CD14-positive monocyte (primary cell): Measurements from ENCODE around the gene AP4S1. TPM values are rescaled to one million over a fixed set of nuclear protein-coding genes. Genes with fewer than 3 reads are reported as not detected.
"Not testable (repeated sequence)": the region's sequence is repeated elsewhere in the genome, so short reads cannot be mapped to it uniquely, and the experiment has no call there.

Source experiments
- DNase-seq, 3 donors: peaks; one replicate each; pipeline ENCODE4 v3.0.0-alpha.2; 2011 to 2022
- H2AFZ ChIP-seq: 2 replicates; pipeline ENCODE4 v1.6.0; 2012; ENCODE audit warnings: mild to moderate bottlenecking, low read depth, low read length, inconsistent platforms; ENCODE audit not compliant: insufficient read depth, poor library complexity, severe bottlenecking
- H3K27ac ChIP-seq, 2 donors: 1 replicate in 1 of 2; 2 replicates in 1 of 2; pipeline ENCODE4 v1.5.1; 2012 to 2013; ENCODE audit warnings: low read length in 2 of 2, control low read depth in 1 of 2, inconsistent platforms in 1 of 2, low read depth in 1 of 2, mild to moderate bottlenecking in 1 of 2
- H3K27me3 ChIP-seq, 2 donors: one replicate each; pipeline versions ENCODE4 v1.6.0 to v1.6.1; 2011 to 2013; ENCODE audit warnings: low read length in 2 of 2; ENCODE audit not compliant: control insufficient read depth in 2 of 2, insufficient read depth in 2 of 2
- H3K36me3 ChIP-seq, 2 donors: replicated peaks in 1 of 2; 1 replicate in 1 of 2; 2 replicates in 1 of 2; pipeline versions ENCODE4 v1.5.1 to v1.6.1; 2012 to 2013; ENCODE audit warnings: low read length in 2 of 2, control low read depth in 1 of 2, inconsistent platforms in 1 of 2, mild to moderate bottlenecking in 1 of 2; ENCODE audit not compliant: insufficient read depth in 2 of 2, control insufficient read depth in 1 of 2
- H3K4me1 ChIP-seq, 2 donors: 1 replicate in 1 of 2; 2 replicates in 1 of 2; pipeline versions ENCODE4 v1.5.1 to v1.6.1; 2012 to 2013; ENCODE audit warnings: low read length in 2 of 2, control low read depth in 1 of 2, inconsistent platforms in 1 of 2, mild to moderate bottlenecking in 1 of 2, moderate library complexity in 1 of 2; ENCODE audit not compliant: insufficient read depth in 2 of 2, control insufficient read depth in 1 of 2
- H3K4me2 ChIP-seq: replicated peaks from 2 replicates; pipeline ENCODE3; 2012; ENCODE audit warnings: low read length, moderate library complexity, mild to moderate bottlenecking; ENCODE audit not compliant: poor library complexity, severe bottlenecking; ENCODE audit errors: extremely low read depth
- H3K4me3 ChIP-seq, 3 experiments: fragments of 200-600 bp in 1 of 3; sonication (generic) in 1 of 3; replicated peaks in 1 of 3; 1 replicate in 2 of 3; 2 replicates in 1 of 3; pipeline ENCODE4 v1.5.1; 2011 to 2013; ENCODE audit warnings: low read length in 3 of 3, mild to moderate bottlenecking in 3 of 3, control low read depth in 2 of 3, low read depth in 2 of 3, inconsistent platforms in 1 of 3, moderate library complexity in 1 of 3
- H3K79me2 ChIP-seq: 2 replicates; pipeline ENCODE4 v1.6.0; 2012; ENCODE audit warnings: mild to moderate bottlenecking, control low read depth, inconsistent platforms, low read length, moderate library complexity; ENCODE audit not compliant: insufficient read depth
- H3K9ac ChIP-seq: 2 replicates; pipeline ENCODE4 v1.6.0; 2017; ENCODE audit warnings: low read length, mild to moderate bottlenecking; ENCODE audit not compliant: insufficient read depth, poor library complexity, severe bottlenecking
- H3K9me3 ChIP-seq, 2 donors: replicated peaks in 1 of 2; 1 replicate in 1 of 2; 2 replicates in 1 of 2; pipeline versions ENCODE4 v1.5.1 to v1.6.1; 2012 to 2013; ENCODE audit warnings: low read length in 2 of 2, control low read depth in 1 of 2; ENCODE audit not compliant: control insufficient read depth in 1 of 2, insufficient read depth in 1 of 2
- H4K20me1 ChIP-seq: 2 replicates; pipeline ENCODE4 v1.6.0; 2012; ENCODE audit warnings: mild to moderate bottlenecking, low read length, control low read depth, moderate library complexity; ENCODE audit not compliant: insufficient read depth
- H3K27ac Mint-ChIP-seq, 7 donors: one replicate each; pipeline ENCODE4 v1.8.0; 2020; ENCODE audit warnings: mild to moderate bottlenecking in 7 of 7, mixed read lengths in 7 of 7, moderate library complexity in 6 of 7, inconsistent platforms in 2 of 7
- H3K27me3 Mint-ChIP-seq, 3 donors: one replicate each; pipeline ENCODE4 v1.8.0; 2021 to 2022; ENCODE audit warnings: low read depth in 3 of 3, mild to moderate bottlenecking in 3 of 3, mixed read lengths in 3 of 3, moderate library complexity in 3 of 3, inconsistent platforms in 1 of 3
- H3K36me3 Mint-ChIP-seq, 2 donors: one replicate each; pipeline ENCODE4 v1.8.0; 2020; ENCODE audit warnings: mixed read lengths in 2 of 2, inconsistent platforms in 1 of 2, mild to moderate bottlenecking in 1 of 2
- H3K4me1 Mint-ChIP-seq: one replicate; pipeline ENCODE4 v1.8.0; 2020; ENCODE audit warnings: mild to moderate bottlenecking, mixed read lengths
- H3K4me3 Mint-ChIP-seq, 2 donors: one replicate each; pipeline ENCODE4 v1.8.0; 2020; ENCODE audit warnings: mild to moderate bottlenecking in 2 of 2, mixed read lengths in 2 of 2, moderate library complexity in 1 of 2
- H3K9me3 Mint-ChIP-seq, 7 donors: one replicate each; pipeline ENCODE4 v1.8.0; 2020 to 2022; ENCODE audit warnings: mixed read lengths in 7 of 7, mild to moderate bottlenecking in 6 of 7, moderate library complexity in 6 of 7, inconsistent platforms in 2 of 7
- CTCF ChIP-seq: fragments of 200-600 bp; IDR thresholded peaks from one replicate; pipeline ENCODE4 v1.8.0; 2022; ENCODE audit warnings: antibody characterized with exemption, mild to moderate bottlenecking
- WGBS: methylation state at CpG from one replicate; pipeline ENCODE4 v1.1.5; 2013; ENCODE audit warnings: missing lambda C conversion rate; ENCODE audit not compliant: insufficient coverage; 5-methylcytosine and 5-hydroxymethylcytosine counted together
- intact Hi-C, 2 donors: fragments of 100-400 bp; cut with micrococcal nuclease; formaldehyde crosslinking; loops; one replicate each; pipeline versions ENCODE4 v1.15.0 to v1.15.1; 2023
- polyA plus RNA-seq, 3 donors: library from polyadenylated mRNA; depleted of rRNA in 1 of 3; unstranded in 2 of 3; stranded (reverse) in 1 of 3; fragments of 300-500 nt in 2 of 3; fragments of >200 nt in 1 of 3; fragmentation: Illumina TruSeq in 2 of 3; gene quantifications; 1 replicate in 2 of 3; 2 replicates in 1 of 3; pipeline ENCODE4 v1.2.3, GENCODE V29; 2012 to 2021

AP4S1 gene
- polyA plus RNA-seq, 3 donors: 1.7 to 5.1 (median 2.8) TPM

GRCh38 chr14:31042300-31042699, 16.9 kb downstream of the AP4S1 start:
- Histone ChIP-seq H3K4me1 (peaks cover 5 to 9% of the 10 kb centered on the region in 2 donors), H3K9ac (no peak overlapping the region), H3K27ac (no peak overlapping the region), H2AFZ (no peak overlapping the region), H3K36me3 (no peaks in the 10 kb centered on the region), H4K20me1 (no peaks in the 10 kb centered on the region), H3K4me3 (no peak overlapping the region), H3K4me2 (no peak overlapping the region), H3K79me2 (no peaks in the 10 kb centered on the region), H3K9me3 (no peaks in the 10 kb centered on the region), H3K27me3 (no peaks in the 10 kb centered on the region)
- WGBS: no CpG with 5 or more reads among the region's 1 CpG
- peaks cover 0 to under 1% of the 10 kb centered on the region in 2 donors for H3K36me3 Mint-ChIP-seq
- no peak for DNase-seq
- TF ChIP-seq CTCF: no peak
- peaks cover 0 to 4% (median 2%) of the 10 kb centered on the region in 7 donors for H3K9me3 Mint-ChIP-seq
- peaks cover 18% of the 10 kb centered on the region for H3K4me1 Mint-ChIP-seq
- H3K4me3 Mint-ChIP-seq: no peak overlapping the region
- intact Hi-C loops: no loop called here
- peaks cover 0 to 1% (median 1%) of the 10 kb centered on the region in 3 donors for H3K27me3 Mint-ChIP-seq
- no peak overlapping the region for H3K27ac Mint-ChIP-seq

- H3K4me3 ChIP-seq, H3K9me3 ChIP-seq, H2AFZ ChIP-seq, H3K4me1 ChIP-seq, intact Hi-C loops, H3K79me2 ChIP-seq, H3K36me3 ChIP-seq, H4K20me1 ChIP-seq, H3K4me3 Mint-ChIP-seq, DNase-seq, H3K4me2 ChIP-seq, H3K36me3 Mint-ChIP-seq, H3K9me3 Mint-ChIP-seq, H3K27me3 ChIP-seq, H3K27ac ChIP-seq, H3K9ac ChIP-seq, H3K27me3 Mint-ChIP-seq, H3K27ac Mint-ChIP-seq: not testable (repeated sequence)
- 98% methylated on average over 5 of the region's 10 CpGs for WGBS
- peaks cover 12% of the 10 kb centered on the region for H3K4me1 Mint-ChIP-seq
Observed at GRCh38 chr14:31042893-31043292, 17.4 kb downstream of the AP4S1 start.
